GM19240 (cell line): Measurements from ENCODE around the gene PLXDC2.
"Not testable (repeated sequence)": the region's sequence is repeated elsewhere in the genome, so short reads cannot be mapped to it uniquely, and the experiment has no call there.

Source experiments
- DNase-seq: peaks from one replicate; pipeline ENCODE4 v3.0.0; 2011; ENCODE audit warnings: low spot score; ENCODE audit not compliant: insufficient read length

The PLXDC2 gene

GRCh38 chr10:19816411-19817230 is at the start of gene PLXDC2:
PLXDC2 (plus strand) TSS chr10:19816432.
- no peak for DNase-seq

GRCh38 chr10:19767876-19768275 is 48.4 kb upstream of the PLXDC2 start:
- DNase-seq: no peak

GRCh38 chr10:19769826-19770225 is 46.4 kb upstream of the PLXDC2 start:
- not testable (repeated sequence) for DNase-seq

GRCh38 chr10:19772972-19773371 is 43.3 kb upstream of the PLXDC2 start:
- no peak for DNase-seq

GRCh38 chr10:19775296-19775695 is 40.9 kb upstream of the PLXDC2 start:
- DNase-seq: no peak

- DNase-seq: no peak
Observed at GRCh38 chr10:19777806-19778205, 38.4 kb upstream of the PLXDC2 start.

- no peak for DNase-seq
Observed at GRCh38 chr10:19778996-19779395, 37.2 kb upstream of the PLXDC2 start.

- DNase-seq: no peak
Observed at GRCh38 chr10:19782430-19783089, 33.7 kb upstream of the PLXDC2 start.

- no peak for DNase-seq
Observed at GRCh38 chr10:19783721-19784120, 32.5 kb upstream of the PLXDC2 start.

GRCh38 chr10:19785366-19785765 is 30.9 kb upstream of the PLXDC2 start:
- DNase-seq: no peak

GRCh38 chr10:19788075-19788686 is 28.1 kb upstream of the PLXDC2 start:
- DNase-seq: no peak

GRCh38 chr10:19788902-19789301 is 27.3 kb upstream of the PLXDC2 start:
- no peak for DNase-seq

GRCh38 chr10:19789607-19790006 is 26.6 kb upstream of the PLXDC2 start:
- no peak for DNase-seq

- no peak for DNase-seq
Observed at GRCh38 chr10:19791032-19791431, 25.2 kb upstream of the PLXDC2 start.

- no peak for DNase-seq
Observed at GRCh38 chr10:19795684-19796083, 20.5 kb upstream of the PLXDC2 start.

- no peak for DNase-seq
Observed at GRCh38 chr10:19800161-19800560, 16.1 kb upstream of the PLXDC2 start.

- DNase-seq: no peak
Observed at GRCh38 chr10:19801369-19801768, 14.9 kb upstream of the PLXDC2 start.

GRCh38 chr10:19803676-19804075 is 12.6 kb upstream of the PLXDC2 start:
- no peak for DNase-seq

- DNase-seq: no peak
Observed at GRCh38 chr10:19809481-19809880, 6.8 kb upstream of the PLXDC2 start.

GRCh38 chr10:19811540-19811939 is 4.7 kb upstream of the PLXDC2 start:
- no peak for DNase-seq

- DNase-seq: no peak
Observed at GRCh38 chr10:19812976-19813375, 3.3 kb upstream of the PLXDC2 start.

GRCh38 chr10:19815036-19815730 is 1.0 kb upstream of the PLXDC2 start:
- DNase-seq: no peak
